HG02610 (cell line): Measurements from ENCODE around the gene APOBEC3A.
A peak's percentile ranks its signal among the peaks of the same experiment; 100 is the strongest.

Experiments
- ATAC-seq: cut with Tn5 transposase; IDR thresholded peaks from one replicate; pipeline ENCODE4 v1.9.1; 2021; ENCODE audit warnings: mild to moderate bottlenecking, moderate library complexity; ENCODE audit not compliant: unreplicated experiment

Gene APOBEC3A

GRCh38 chr22:38957046-38957770 lies at the start of gene APOBEC3A:
TSS of gene APOBEC3A (plus strand) at chr22:38957609. CDS start at chr22:38957692, 83 bp downstream.
- no peak for ATAC-seq

GRCh38 chr22:38907767-38908166 lies 49.6 kb upstream of the APOBEC3A start:
- no peak for ATAC-seq

DNA sequence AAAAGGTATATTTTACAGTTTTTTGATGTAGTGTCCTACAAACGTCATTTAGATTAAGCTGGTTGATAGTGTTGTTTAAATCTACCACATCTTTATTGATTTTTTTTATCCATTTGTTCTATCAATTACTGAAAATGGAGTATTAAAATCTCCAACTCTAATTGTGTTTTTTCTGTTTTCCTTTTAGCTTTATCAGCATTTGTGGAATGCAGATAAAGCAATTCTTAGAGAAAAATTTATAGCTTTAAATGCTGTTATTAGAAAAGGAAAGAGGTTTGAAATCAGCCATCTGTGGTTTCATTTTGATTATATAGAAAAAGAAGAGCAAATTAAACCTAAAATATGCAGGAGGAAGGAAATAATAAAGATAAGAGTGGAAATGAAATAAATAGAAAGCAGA lies 46.0 kb upstream of the APOBEC3A start:
- no peak for ATAC-seq

DNA sequence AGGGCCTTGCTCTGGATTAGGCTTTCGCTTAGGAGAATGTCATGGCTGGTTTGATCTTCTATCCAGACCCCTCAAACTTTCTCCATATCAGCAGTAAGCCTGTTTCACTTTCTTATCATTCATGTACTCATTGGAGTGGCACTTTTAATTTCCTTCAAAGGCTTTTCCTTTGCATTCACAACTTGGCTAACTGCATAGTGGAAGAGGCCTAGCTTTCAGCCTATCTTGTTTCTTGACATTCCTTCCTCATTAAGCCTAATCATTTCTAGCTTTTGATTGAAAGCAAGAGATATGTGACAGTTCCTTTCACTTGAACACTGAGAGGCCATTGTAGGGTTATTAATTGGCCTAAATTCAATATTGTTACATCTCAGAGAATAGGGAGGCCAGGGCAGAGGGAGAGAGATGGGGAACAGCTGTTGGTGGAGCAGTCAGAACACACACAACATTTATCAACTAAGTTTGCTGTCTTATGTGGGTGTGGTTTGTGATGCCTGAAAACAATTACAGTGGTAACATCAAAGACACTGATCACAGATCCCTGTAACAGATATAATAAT lies 37.7 kb upstream of the APOBEC3A start:
- ATAC-seq, result no peak

- ATAC-seq, result no peak
Observed at GRCh38 chr22:38921120-38921519, 36.3 kb upstream of the APOBEC3A start.

DNA sequence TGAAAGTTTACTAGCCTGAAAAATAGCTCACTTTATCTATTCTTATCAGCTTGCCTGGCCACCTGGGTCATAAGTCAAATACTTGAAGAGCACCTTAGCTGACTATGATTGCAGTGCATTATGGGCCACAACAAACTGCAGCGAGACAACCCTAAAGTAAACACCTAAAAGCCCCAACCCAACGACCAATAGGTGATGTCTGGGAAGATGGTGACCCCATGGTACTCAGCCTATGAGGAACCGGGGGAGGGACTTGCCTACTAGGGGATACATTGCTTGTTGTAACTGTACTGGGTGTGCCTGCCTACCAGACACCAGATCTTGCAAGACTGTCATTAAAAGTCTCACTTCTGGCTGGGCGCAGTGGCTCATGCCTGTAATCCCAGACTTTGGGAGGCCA lies 35.6 kb upstream of the APOBEC3A start:
- ATAC-seq, result no peak

GRCh38 chr22:38923463-38924346 lies 33.7 kb upstream of the APOBEC3A start:
- no peak for ATAC-seq

GRCh38 chr22:38924347-38924952 lies 33.0 kb upstream of the APOBEC3A start:
- no peak for ATAC-seq

GRCh38 chr22:38925571-38926041 lies 31.8 kb upstream of the APOBEC3A start:
- no peak for ATAC-seq

- ATAC-seq, result peak; percentile 60
Observed at GRCh38 chr22:38927033-38927781, 30.2 kb upstream of the APOBEC3A start.

GRCh38 chr22:38930512-38930911 lies 26.9 kb upstream of the APOBEC3A start:
- ATAC-seq, result no peak

DNA sequence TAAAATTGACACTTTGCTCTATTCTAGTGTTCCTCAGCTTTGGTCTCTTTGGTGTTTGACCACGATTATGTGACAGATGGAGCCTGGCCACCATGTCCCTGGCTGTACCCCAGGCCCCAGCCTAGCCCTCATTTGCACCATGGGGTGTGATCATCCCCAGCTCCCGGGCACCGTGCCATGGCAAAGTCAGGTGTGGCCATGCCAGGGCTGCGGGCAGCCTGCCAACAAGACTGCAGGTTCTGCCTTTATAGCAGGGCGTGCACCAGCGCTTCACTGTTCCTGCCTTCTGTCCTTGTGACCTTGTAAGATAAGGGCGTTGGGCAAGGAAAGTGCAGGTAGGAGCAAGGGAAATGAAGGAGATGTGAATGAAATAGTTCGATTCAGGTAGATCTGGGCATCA lies 22.4 kb upstream of the APOBEC3A start:
- ATAC-seq, result no peak

GRCh38 chr22:38935616-38936015 lies 21.8 kb upstream of the APOBEC3A start:
- no peak for ATAC-seq

GRCh38 chr22:38936562-38936961 lies 20.8 kb upstream of the APOBEC3A start:
- ATAC-seq, result no peak

- ATAC-seq, result no peak
Observed at GRCh38 chr22:38937036-38937435, 20.4 kb upstream of the APOBEC3A start.

DNA sequence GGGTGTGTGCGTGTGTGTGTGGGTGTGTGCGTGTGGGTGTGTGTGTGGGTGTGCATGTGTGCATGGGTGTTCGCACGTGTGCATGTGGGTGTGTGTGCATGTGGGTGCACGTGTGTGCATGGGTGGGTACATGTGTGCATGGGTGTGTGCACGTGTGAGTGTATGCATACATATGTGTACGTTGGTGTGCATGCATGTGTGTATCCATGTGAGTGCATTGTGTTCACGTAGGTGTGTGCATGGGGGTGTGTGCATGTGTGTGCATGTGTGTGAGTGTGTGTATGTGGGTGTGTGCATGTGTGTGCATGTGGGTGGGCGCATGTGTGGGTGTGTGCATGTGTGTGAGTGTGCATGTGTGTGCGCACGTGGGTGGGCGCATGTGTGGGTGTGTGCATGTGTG lies 19.9 kb upstream of the APOBEC3A start:
- no peak for ATAC-seq

GRCh38 chr22:38938221-38938620 lies 19.2 kb upstream of the APOBEC3A start:
- ATAC-seq, result no peak

DNA sequence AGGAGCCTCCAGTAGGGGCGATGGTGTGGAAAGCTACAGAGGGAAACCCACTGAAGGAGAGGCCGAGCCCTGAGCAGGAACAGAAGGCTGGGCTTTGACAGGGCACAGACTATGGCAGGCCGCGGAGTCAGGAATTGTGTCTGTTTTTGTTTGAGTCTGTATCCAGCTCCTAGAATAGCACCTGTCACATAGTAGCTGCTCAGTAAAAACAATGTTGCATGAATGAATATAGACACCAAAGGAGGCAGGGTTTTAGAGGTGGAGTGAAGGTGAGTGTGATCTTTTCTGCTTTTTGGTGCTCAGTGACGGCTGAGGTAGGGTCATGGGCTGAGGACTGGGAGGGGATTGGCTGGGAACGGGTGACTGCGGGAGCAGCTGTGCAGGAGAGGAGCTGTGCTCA lies 18.5 kb upstream of the APOBEC3A start:
- ATAC-seq, result no peak

DNA sequence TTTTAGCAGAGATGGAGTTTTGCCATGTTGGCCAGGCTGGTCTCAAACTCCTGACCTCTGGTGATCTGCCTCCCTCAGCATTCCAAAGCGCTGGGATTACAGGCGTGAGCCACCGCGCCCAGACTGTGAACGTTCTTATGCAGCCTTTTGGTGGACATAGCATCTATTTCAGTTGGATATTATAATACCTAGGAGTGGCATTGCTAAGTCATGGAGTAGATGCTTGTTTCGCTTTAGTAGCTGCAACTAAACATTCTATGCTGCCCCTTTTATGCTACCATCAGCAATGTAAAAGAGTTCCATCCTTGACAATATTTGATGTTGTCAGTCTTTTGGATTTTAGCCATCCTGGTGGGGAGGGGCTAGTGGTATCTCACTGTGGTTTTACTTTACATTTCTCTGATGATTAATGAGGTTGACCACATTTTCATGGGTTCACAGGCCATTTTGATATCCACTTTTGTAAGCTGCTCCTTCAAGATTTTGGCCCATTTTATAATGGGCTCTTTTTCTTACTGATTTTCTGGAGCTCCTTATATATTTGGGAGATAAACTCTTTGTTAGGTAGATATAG lies 16.5 kb upstream of the APOBEC3A start:
- ATAC-seq, result no peak

DNA sequence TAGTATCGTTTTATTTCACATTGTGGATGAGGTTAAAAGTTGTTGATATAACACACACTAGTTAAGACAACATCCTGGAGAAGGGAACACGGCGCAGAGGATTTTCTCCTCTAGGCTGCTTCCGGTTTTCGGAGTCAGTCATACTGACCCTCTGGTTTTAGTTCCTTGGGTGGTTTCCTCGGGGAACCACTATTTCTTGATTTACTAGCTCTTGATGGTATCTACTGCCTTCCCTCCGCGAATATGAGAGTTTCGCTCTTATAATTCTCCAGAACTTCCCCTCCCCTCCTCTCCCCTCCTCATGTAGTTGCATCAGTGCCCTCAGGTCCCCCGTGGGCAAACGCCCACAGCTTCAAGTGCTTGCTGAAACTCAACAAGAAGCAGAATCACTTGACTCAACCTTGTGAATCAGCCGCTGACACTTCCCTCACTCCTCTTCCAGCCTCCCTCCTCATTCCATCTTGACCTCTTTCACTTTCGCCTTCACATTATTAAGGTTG lies 15.9 kb upstream of the APOBEC3A start:
- peak; percentile 69 for ATAC-seq
